Cardiac muscle cell (in vitro differentiated cells and primary cell): Measurements from ENCODE around the gene MSL1. TPM values are rescaled to one million over a fixed set of nuclear protein-coding genes. Genes with fewer than 3 reads are reported as not detected.
A peak's percentile ranks its signal among the peaks of the same experiment; 100 is the strongest.

ENCODE experiments used
- DNase-seq, 2 donors: peaks; one replicate each; pipeline versions ENCODE4 v3.0.0 to v3.0.0-alpha.2; 2010 to 2017; ENCODE audit warnings: low read depth in 1 of 2, low spot score in 1 of 2
- H3K27ac ChIP-seq: fragments of 200-600 bp; sonication (generic); 2 replicates; pipeline ENCODE4 v1.5.1; 2016
- H3K27me3 ChIP-seq: fragments of 200-600 bp; sonication (generic); 2 replicates; pipeline ENCODE4 v1.6.0; 2016; ENCODE audit warnings: control low read depth
- H3K36me3 ChIP-seq: fragments of 200-600 bp; sonication (generic); 2 replicates; pipeline ENCODE4 v1.5.1; 2016; ENCODE audit warnings: control low read depth
- H3K4me1 ChIP-seq: fragments of 200-600 bp; sonication (generic); 2 replicates; pipeline ENCODE4 v1.8.1; 2017; ENCODE audit warnings: low read depth, mild to moderate bottlenecking, mixed run types
- H3K4me3 ChIP-seq: fragments of 200-600 bp; sonication (generic); 2 replicates; pipeline ENCODE4 v1.5.1; 2016; ENCODE audit warnings: mild to moderate bottlenecking
- H3K9me3 ChIP-seq: fragments of 200-600 bp; sonication (generic); 2 replicates; pipeline ENCODE4 v1.5.1; 2017; ENCODE audit warnings: low read depth, mild to moderate bottlenecking, control low read depth
- polyA plus RNA-seq: library from polyadenylated mRNA; unstranded; fragments of >200 nt; fragmentation: Nextera tagmentation; extraction: Ambion mirVana; gene quantifications from 2 replicates; pipeline ENCODE4 v1.2.1, GENCODE V29; 2016
- total RNA-seq: library from RNA; depleted of rRNA; stranded (reverse); fragments of >200 nt; gene quantifications from 2 replicates; pipeline ENCODE4 v1.2.3, GENCODE V29; 2016
- TF ChIP-seq, protein P1 (sequence below): IDR thresholded peaks from 2 replicates; pipeline ENCODE4 v1.5.1; 2012; ENCODE audit warnings: low read depth, mild to moderate bottlenecking, low read length

The MSL1 gene
- total and polyA plus RNA-seq, 2 experiments from 2014 or later: 33.2 to 104 TPM

- peaks cover 42% of the 10 kb centered on the region for H3K36me3 ChIP-seq
Observed at GRCh38 chr17:40148527-40148926, 26.8 kb downstream of the MSL1 start.

GRCh38 chr17:40150276-40150675 is 28.5 kb downstream of the MSL1 start:
- H3K27ac ChIP-seq: no peak overlapping the region
- H3K9me3 ChIP-seq: no peaks in the 10 kb centered on the region
- H3K27me3 ChIP-seq: no peaks in the 10 kb centered on the region
- TF ChIP-seq, protein P1, sequence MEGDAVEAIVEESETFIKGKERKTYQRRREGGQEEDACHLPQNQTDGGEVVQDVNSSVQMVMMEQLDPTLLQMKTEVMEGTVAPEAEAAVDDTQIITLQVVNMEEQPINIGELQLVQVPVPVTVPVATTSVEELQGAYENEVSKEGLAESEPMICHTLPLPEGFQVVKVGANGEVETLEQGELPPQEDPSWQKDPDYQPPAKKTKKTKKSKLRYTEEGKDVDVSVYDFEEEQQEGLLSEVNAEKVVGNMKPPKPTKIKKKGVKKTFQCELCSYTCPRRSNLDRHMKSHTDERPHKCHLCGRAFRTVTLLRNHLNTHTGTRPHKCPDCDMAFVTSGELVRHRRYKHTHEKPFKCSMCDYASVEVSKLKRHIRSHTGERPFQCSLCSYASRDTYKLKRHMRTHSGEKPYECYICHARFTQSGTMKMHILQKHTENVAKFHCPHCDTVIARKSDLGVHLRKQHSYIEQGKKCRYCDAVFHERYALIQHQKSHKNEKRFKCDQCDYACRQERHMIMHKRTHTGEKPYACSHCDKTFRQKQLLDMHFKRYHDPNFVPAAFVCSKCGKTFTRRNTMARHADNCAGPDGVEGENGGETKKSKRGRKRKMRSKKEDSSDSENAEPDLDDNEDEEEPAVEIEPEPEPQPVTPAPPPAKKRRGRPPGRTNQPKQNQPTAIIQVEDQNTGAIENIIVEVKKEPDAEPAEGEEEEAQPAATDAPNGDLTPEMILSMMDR: no peak
- no peak for DNase-seq
- no peaks in the 10 kb centered on the region for H3K4me1 ChIP-seq
- H3K36me3 ChIP-seq: peaks cover 46% of the 10 kb centered on the region
- H3K4me3 ChIP-seq: no peak overlapping the region

More at GRCh38 chr17:40148527-40148926, 26.8 kb downstream of the MSL1 start:
- DNase-seq: no peak
- no peak overlapping the region for H3K4me3 ChIP-seq
- no peak overlapping the region for H3K27ac ChIP-seq
- no peaks in the 10 kb centered on the region for H3K4me1 ChIP-seq
- H3K27me3 ChIP-seq: no peaks in the 10 kb centered on the region
- TF ChIP-seq, protein P1: no peak
- H3K9me3 ChIP-seq: no peaks in the 10 kb centered on the region

DNA sequence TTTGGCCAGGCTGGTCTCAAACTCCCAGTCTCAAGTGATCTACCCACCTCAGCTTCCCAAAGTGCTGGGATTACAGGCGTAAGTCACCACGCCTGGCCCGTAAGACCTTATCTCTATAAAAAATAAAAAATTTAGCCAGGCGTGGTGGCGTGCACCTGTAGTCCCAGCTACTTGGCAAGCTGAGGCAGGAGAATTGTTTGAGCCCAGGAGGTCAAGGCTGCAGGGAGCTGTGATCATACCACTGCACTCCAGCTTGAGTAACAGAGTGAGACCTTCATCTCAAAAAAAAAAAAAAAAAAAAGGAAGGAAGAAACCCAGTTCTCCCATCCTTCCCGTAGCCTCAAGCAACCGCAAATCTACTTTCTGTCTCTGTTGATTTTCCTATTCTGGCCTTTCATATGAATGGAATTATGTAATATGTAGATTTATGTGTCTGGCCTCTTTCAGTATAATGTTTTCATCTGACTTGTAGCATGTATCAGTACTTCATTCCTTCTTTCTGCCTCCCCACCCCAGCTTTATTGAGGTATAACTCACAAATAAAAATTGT is 29.7 kb downstream of the MSL1 start:
- H3K27ac ChIP-seq: no peak overlapping the region
- H3K4me3 ChIP-seq: no peak overlapping the region
- H3K4me1 ChIP-seq: no peaks in the 10 kb centered on the region
- TF ChIP-seq, protein P1: no peak
- no peaks in the 10 kb centered on the region for H3K27me3 ChIP-seq
- H3K9me3 ChIP-seq: no peaks in the 10 kb centered on the region
- peaks cover 41% of the 10 kb centered on the region for H3K36me3 ChIP-seq
- DNase-seq: no peak

- TF ChIP-seq, protein P1: no peak
- Histone ChIP-seq H3K27ac (no peak overlapping the region), H3K9me3 (no peaks in the 10 kb centered on the region), H3K4me3 (no peak overlapping the region), H3K36me3 (peaks cover 34% of the 10 kb centered on the region), H3K27me3 (no peaks in the 10 kb centered on the region), H3K4me1 (no peaks in the 10 kb centered on the region)
- no peak for DNase-seq
Observed at GRCh38 chr17:40153603-40154236, 31.9 kb downstream of the MSL1 start.

DNA sequence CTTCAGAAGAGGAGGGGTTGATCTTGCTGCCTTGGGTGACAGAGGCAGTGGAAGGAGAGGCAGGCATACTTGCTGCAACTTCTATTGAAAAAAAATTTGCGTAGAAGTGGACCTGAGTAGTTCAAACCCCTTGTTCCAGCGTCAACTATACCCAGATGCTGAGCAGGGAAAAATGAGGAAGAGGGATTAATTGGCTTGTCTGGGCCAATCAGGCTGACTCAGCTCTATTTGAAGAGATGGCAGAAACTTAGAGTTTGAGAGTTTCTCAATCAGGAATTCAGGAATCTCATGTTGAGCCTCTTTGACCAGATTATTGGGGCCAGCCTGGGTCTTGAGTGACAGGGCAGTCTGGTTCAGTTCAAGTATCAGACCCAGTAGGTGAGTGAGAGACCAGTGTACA is 36.2 kb downstream of the MSL1 start:
- H3K36me3 ChIP-seq: peaks cover 28% of the 10 kb centered on the region
- H3K4me3 ChIP-seq: no peak overlapping the region
- no peaks in the 10 kb centered on the region for H3K4me1 ChIP-seq
- H3K9me3 ChIP-seq: no peaks in the 10 kb centered on the region
- DNase-seq: peak in 1 of 2 donors; percentile 12
- H3K27me3 ChIP-seq: no peaks in the 10 kb centered on the region
- TF ChIP-seq, protein P1: no peak
- H3K27ac ChIP-seq: no peak overlapping the region
